IPS DF 4.7 (cell line): Measurements from ENCODE around the gene COL6A5.
"Not testable (repeated sequence)": the region's sequence is repeated elsewhere in the genome, so short reads cannot be mapped to it uniquely, and the experiment has no call there.

Experiments used
- DNase-seq: peaks from one replicate; pipeline ENCODE4 v3.0.0-alpha.2; 2013; ENCODE audit warnings: low spot score; ENCODE audit errors: extremely low read depth

COL6A5 gene

DNA sequence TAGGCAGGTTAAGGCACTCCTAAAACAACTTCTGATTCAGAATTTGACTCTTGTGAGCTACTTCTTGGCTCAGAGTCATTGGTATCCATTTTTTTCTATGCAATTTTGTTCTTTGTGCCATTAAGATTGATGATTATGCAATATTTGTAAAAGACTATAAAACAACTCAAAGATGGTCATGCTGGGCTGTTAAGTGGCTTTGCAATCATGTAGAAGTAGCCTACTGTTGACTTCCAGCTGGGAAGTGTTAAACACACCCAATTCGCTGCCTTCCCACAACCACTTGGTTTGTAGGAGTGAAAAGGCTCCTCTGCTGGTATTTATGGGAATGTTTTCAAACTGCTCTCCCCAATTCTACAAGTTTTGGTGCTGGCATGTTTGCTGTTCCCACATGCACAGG lies 96.8 kb downstream of the COL6A5 start:
- peak; percentile 16 for DNase-seq

DNA sequence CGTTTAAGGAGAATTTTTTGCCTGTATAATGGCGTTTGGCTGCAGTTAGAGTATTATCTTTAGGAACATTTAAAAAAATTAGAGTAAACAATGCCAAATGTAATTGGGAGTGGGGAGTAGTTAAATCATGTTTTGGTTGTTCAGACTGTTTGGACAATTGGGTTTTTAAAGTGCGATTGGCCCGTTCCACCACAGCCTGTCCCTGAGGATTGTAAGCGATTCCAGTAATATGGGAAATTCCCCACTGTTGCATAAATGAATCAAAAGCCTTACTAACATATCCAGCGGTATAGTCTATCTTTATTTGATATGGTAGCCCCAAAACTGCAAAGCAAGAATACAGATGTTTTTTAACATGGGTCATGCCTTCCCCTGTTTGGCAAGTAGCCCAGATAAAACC lies 101.4 kb downstream of the COL6A5 start:
- DNase-seq, result not testable (repeated sequence)

DNA sequence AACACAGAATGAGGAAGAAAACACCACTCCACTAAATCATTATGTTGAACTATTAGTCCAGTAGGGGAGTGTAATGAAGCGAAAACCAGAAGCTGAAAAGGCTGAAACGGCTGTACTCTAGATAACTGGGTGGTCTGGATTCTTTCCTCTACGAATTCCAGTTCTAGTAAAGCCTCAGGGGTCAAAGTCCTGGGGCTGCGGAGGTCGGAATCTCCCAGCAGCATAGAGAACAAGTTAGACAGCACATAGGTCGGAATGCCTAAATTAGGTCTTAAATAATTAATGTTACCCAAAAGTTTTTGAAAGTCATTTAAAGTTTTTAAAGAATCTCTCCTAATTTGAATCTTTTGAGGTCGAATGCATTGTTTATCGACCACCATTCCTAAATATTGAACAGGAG lies 102.7 kb downstream of the COL6A5 start:
- DNase-seq, result not testable (repeated sequence)

DNA sequence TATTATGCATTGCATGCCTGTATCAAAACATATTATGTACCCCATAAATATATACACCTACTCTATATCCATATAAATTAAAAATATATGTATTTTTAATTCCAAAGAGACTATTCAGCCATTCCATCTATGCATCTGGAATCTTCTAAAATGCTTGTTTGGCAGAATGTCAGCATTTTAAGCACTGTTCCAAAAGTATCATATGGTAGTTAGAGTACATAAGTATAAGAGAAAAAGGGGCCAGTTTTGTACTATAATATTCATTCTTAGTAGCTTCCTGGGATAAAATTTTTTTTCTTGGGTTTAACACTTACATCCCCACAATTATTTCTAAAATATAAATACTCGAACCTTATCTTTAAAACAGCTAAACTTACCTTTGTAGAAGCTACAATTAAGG lies 111.1 kb downstream of the COL6A5 start:
- no peak for DNase-seq

DNA sequence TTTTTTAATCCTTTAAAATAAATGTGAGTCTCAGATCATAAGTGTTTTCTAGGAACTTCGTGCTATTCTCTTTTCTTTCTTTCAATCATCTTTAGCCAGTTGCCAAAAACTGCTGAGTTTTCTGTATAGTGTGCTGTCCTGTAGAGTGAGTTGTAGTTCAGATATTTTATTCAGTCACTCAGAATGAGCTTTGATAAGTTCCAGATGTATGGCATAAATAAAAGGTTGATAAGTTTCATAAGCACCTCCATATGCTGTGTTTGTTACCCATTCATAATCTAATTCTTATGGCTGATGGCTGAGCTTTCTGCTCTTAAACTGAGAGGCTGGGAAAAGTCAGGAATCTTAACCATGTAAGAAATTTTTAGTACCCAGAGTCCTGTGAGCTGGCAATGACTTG lies 112.2 kb downstream of the COL6A5 start:
- DNase-seq, result no peak

DNA sequence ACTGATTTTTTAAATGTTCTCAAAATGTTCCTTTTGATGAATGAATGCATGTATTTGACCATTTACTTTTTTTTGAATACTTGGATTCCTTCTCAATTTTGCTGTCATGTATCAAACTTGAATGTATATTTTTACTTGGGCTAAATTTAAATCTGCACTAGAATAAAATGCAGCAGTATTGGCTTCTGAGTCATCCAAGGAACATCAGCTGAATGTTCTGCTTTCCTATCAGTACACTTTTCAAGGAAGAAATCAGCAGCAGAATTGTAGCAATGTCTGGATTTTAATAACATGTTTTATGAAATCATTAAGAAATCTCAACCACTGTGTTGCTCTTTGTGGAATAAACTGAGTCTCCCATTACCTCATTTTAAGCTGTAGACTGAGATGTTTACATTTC lies 114.5 kb downstream of the COL6A5 start:
- no peak for DNase-seq

DNA sequence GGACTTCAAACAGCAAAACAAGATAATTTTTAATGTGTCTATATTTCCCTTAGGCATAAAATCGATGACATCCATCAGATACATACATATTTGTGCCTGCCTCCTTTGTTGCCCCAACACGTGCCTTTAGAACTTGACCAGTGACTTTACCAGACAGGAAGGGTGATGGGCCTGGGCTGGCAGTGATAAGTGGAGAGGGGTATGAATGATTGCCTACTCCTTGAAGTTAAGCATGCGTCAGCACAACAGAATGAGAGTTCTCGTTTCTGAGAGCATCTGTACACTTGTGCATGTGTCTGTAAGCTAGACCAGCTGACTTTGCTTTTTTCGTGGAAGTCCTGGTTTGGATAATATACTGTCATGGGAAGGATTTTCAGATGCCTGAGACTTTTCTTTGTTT lies 116.6 kb downstream of the COL6A5 start:
- DNase-seq, result no peak

DNA sequence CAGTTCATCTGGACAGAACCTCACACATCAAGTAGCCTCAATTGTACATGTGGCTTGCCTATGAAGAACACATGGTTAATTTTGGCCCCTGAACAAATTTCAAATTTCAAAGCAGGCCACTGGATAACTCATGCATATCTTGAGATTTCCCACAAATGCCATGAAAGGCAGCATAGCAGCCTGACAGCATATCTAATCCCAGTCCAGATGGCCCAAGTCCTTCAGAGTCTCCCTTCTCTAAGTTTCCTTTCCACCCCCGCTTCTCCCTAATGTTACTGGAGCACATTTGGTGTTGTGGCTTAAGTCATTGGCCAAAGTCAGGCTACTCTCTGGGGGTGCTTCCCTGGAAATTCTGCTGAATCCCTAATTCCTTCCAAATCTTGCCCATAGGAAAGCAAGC lies 117.7 kb downstream of the COL6A5 start:
- no peak for DNase-seq

DNA sequence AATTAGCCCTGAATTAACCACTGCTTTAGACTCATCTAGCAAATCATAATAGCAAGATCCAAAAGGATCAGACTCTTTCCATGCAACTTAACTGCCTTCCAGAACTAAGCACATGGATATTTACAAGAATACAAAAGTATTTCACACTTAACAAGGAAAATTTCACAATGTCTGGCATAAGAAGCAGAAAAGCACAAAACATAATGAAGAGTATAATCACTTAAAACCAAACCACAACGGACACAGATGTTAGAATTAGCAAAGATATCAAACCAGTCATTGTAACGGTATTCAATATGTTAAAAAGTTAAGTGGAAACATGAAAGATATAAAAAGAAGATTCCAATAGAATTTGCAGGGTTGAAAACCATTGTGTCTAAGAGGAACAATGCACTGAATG lies 120.0 kb downstream of the COL6A5 start:
- no peak for DNase-seq

DNA sequence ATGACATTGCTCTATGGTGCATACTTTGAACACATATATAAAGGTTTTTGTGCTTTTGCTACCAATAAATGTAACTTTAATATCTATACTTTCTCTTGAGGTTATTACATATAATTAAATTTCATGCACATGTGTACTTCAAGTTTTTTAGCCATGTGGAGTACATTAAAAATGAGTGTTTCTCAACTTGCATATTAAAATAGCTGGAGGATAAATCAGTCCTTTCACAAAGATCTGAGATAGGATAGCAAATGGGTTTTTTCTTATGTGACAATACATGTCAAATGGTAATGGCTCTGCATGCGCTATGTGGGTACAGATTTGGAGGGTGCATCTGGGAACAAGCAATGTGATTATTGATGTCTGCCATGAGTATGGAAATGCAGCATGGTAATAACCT lies 122.8 kb downstream of the COL6A5 start:
- no peak for DNase-seq

DNA sequence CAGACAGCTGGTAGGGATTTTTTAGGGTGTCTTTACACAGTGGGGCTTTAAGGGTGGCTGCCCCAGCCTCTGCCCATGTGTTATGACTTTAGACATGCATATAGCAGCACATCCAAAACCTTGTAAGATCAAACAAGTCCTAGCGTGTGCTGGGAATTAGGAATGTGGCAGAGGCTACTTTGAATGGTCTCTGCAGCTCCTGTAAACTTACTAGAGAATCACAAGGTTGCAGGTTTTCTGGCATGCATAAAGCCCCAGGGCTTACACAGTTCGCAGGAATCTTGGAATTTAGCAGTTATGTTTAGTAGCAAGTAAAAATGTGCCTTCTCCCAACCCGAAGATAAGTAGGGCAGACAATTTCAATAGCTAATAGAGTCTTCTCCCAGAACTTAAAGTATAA lies 124.7 kb downstream of the COL6A5 start:
- DNase-seq, result no peak

DNA sequence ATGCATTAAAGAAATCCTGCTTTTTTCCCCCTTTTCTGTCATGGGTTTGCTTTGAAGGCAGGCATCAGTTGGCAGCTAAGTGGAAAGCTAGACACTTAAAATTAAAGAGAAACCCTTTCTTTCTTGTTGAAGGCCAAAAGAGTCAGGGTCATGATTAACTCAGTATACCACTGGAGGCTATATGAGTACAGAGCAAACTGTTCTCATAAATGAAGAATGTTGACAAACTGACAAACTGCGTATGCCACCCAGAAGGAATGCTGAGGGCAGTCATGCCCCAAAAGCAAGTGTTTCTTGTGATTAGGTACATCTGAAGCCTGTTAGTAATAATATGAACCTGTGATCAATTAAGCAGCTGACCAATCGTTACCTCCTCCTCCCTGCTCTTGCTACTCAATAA lies 127.9 kb downstream of the COL6A5 start:
- no peak for DNase-seq

DNA sequence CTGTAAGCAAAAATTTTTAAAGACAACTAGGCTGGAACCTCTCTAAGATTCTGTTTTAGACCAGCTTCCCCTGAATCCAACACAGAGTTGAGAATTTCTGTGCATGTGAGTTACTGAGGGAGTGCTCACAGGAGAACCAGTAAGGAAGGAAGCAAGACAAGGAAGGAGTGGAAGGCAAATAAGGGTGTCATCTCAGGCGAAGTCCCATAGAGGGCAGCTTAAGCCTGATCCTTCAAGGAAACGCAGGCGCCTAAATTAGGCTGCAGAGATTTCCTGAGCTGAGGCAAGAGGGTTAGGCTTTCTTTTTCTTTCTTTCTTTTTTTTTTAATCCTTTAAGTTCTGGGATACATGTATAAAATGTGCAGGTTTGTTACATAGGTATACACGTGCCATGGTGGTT lies 135.3 kb downstream of the COL6A5 start:
- peak; percentile 22 for DNase-seq

DNA sequence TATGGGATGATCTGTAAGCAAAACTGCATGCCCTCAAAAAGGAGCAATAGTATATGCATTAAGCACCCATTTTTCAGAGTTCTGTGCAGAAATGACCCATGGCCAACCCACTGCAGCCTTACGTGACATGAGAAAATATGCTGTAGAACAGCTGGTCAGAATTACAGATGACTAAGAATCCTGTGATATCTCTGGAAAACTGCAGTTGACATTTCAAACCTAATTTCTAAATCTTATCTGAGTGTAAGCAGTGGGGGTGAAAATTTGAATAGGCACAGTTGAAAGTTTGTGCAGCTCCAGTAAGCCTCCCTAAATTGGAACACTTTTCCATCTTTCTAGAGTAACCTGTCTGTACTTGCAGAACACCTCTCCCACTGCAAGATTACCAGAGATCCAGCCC lies 142.8 kb downstream of the COL6A5 start:
- no peak for DNase-seq

DNA sequence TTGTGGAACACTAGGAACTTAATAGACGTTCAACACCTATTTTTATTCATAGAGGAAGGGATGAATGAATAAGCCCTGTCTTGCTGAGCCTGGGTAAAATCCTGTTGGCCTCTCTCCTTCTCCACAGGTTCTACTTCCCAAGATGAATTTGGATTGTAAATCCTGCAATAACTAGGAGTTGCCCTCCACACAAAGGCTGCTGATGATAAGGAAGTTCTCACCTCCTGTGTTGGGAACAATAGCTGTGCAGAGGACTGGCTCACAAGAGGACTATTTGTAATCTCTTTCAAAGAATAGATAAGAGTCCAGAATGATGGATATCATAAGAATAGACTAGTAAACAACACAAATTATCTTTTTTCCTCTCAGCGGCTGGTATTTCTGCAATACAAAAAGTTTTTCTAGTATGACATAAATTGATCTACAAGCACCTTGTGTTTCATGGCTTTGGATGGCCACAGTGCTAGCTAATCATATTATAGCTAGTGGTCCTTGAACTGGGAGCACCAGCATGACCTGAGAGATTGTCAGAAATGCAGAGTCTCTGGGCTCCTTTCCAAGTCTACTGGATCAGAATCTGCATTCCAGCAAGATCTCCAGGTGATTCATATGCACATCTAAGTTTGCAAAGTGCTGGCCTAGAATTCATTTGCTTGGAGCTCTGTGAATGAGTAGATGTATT lies 143.4 kb downstream of the COL6A5 start:
- DNase-seq, result no peak

DNA sequence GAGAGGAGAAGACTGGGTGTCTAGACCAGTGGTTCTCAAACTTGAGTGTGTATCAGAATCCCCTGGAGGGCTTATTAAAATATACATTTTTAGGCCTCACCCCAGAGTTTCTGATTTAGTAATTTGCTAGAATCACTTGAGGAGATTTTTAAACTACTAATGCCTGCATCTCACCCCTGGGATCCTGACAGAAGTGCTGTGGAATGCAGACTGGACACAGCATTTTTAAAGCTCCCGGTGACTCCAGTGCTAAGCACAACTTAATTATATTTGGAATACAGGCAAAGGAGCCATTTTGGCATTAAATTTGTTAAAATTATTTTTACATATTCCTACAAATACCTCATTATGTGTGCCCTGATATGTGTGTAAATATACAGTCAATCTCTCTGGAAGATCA lies 144.8 kb downstream of the COL6A5 start:
- no peak for DNase-seq

DNA sequence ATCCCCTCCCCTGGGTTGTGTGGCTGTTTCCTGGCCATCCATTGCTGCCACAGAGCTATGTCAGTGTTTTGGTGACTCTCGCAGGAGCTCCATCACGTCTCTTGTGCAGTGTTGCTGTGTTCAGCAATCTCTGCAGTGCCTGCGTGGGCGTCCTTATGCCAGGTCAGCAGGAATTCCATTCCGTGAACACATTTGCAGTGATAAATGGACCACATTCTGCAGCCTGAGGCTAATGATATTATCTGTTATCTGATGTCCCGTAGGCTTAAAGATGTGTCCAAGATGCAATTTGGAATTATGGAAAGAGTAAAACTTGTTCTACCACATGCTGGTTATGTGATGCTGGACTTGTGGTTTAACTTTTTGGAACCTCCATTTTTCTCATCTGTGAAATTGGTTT lies 146.0 kb downstream of the COL6A5 start:
- DNase-seq, result no peak

DNA sequence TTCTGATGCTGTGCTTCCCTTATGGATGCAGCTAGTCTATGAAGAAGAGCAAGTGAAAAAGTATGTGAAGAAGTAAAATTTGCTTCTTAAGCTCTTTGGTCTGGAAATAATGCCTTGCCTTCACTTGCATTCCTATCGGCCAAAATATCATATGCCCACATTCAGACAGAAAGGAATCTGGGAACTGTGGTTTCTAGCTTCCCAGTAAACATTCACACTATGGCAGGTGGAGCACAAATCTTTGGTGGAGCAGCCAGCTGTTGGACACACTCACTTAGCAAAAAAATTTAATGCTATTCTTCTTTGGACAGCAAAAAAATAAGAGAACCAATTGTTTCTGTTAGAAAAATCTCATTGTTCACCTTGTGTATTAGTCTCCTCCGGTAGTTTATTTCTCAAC lies 159.2 kb downstream of the COL6A5 start:
- no peak for DNase-seq

DNA sequence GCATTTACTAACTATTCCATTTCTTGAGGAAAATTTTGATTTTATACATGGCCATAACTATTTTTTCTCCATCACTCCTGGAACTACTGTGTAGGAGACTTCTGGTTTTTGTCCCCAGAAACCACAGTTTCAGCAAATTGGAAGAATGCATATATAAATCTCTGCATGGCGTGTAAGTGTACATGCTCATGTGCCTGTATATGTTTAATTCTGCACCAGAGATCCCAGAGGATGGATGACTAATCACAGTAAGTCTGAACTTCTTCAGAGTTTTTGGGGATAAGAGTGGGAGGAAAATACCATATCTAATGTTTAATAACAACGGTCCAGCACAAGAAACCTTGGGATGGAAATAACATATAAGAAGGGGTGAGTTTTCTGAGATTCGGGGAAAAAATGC lies 160.6 kb downstream of the COL6A5 start:
- DNase-seq, result no peak

DNA sequence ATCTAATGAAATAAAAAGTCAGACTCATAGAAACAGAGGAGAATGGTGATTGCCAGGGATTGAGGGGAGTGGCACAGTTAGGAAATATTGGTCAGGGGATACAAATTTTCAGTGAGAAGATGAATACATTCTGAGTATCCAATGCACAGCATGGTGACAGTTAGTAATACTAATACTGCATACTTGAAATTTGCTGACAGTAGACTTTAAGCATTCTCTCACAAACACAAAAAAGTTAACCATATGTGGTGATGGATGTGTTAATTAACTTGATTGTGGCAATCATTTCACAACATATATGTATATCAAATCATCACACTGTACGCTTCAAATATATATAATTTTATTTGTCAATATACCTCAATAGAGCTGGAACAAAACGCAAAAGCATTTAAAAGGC lies 162.3 kb downstream of the COL6A5 start:
- no peak for DNase-seq

DNA sequence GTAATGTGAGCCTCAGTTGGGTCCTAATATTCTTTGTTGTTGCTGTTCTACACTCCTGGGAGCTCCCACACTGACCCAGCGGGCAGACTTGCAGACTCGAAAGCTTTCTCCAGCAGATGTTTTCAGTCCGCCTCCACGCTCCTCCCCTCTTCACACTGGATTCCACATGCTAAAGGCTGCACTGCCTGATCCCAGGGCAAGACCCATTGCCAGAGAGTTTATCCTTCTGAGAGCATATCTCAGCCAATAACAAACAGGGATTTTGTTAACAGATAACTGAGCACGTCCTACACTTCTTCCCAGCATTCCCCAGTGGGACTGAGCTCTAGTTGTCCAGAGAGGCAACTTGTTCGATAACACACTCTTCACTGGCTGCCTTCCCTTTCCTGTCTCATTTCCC lies 163.5 kb downstream of the COL6A5 start:
- DNase-seq, result no peak

DNA sequence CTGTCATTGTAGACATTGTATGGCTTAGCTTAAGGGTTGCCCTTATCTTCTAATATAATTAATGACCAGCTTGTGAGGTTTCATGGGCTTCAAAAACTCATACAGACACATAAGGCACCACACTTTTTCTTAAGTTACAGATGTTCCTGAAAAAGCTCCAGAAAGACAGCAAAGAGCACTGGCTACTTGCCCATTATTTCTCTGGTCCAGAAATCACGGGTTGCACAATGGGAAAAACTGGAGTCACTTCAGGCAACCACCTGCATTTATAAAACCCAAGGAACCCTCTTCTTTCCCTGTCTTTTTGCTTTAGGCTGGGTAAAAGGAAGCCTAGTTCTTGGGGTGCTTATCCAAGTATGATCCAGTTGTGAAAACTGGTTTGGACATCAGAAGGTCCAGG lies 169.2 kb downstream of the COL6A5 start:
- no peak for DNase-seq

DNA sequence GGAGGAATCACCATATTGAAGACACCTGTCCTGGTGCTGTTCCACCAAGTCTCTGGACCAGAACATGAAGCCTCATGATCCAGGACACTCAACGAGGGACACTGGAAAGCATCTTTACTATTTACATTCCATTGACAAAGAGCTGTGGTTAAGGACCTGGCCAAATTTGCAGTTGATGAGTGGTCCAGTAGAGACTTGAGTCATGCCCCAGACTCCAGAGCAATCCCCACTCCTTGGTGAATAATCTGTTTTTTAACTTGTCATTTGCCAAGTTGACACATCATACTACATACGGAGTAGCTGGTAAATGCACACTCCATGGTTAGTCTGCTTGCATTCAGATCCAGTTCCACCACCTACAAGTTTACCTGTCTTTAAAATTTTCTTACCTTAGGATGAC lies 170.3 kb downstream of the COL6A5 start:
- no peak for DNase-seq
